Upper lobe of right lung (tissue), 1 donor: Measurements from ENCODE around the gene AGTRAP. TPM values are rescaled to one million over a fixed set of nuclear protein-coding genes. Genes with fewer than 3 reads are reported as not detected.

Experiments
- ATAC-seq: fragments of 200-7000 bp; cut with Tn5 transposase; one replicate; pipeline ENCODE4 v1.9.1; 2020; ENCODE audit warnings: mild to moderate bottlenecking, moderate library complexity
- DNase-seq: peaks from one replicate; pipeline ENCODE4 v3.0.0-alpha.2; 2020
- H3K27ac ChIP-seq: fragments of 200-600 bp; one replicate; pipeline ENCODE4 v1.8.0; 2022
- H3K27me3 ChIP-seq: fragments of 200-600 bp; one replicate; pipeline ENCODE4 v1.8.0; 2022; ENCODE audit warnings: mild to moderate bottlenecking
- H3K36me3 ChIP-seq: fragments of 200-600 bp; one replicate; pipeline ENCODE4 v1.8.0; 2022
- H3K4me1 ChIP-seq: fragments of 200-600 bp; one replicate; pipeline ENCODE4 v1.8.0; 2022
- H3K4me3 ChIP-seq: fragments of 200-600 bp; one replicate; pipeline ENCODE4 v1.8.0; 2022; ENCODE audit warnings: mild to moderate bottlenecking
- H3K9me3 ChIP-seq: fragments of 200-600 bp; one replicate; pipeline ENCODE4 v1.8.0; 2022
- intact Hi-C: fragments of 100-400 bp; cut with DNase I; formaldehyde crosslinking; loops from one replicate; pipeline ENCODE4 v1.11.0; 2022
- total RNA-seq: library from RNA; stranded (reverse); fragmentation: NEBNext Ultra II Directional; extraction: Animal tissue kit (Norgen Biotek cat#: 25700); gene quantifications from one replicate; pipeline ENCODE4 v1.2.1, GENCODE V29; 2021
- TF ChIP-seq, protein P1 (sequence below): fragments of 200-600 bp; IDR thresholded peaks from one replicate; pipeline ENCODE4 v1.8.0; 2022; ENCODE audit warnings: antibody characterized with exemption
- donor health status: DM: no; HTN: yes; CAD: no; lungs with severe emphysema.

The AGTRAP gene
- total RNA-seq, 1 donor from 2014 or later: 57.0 TPM

DNA sequence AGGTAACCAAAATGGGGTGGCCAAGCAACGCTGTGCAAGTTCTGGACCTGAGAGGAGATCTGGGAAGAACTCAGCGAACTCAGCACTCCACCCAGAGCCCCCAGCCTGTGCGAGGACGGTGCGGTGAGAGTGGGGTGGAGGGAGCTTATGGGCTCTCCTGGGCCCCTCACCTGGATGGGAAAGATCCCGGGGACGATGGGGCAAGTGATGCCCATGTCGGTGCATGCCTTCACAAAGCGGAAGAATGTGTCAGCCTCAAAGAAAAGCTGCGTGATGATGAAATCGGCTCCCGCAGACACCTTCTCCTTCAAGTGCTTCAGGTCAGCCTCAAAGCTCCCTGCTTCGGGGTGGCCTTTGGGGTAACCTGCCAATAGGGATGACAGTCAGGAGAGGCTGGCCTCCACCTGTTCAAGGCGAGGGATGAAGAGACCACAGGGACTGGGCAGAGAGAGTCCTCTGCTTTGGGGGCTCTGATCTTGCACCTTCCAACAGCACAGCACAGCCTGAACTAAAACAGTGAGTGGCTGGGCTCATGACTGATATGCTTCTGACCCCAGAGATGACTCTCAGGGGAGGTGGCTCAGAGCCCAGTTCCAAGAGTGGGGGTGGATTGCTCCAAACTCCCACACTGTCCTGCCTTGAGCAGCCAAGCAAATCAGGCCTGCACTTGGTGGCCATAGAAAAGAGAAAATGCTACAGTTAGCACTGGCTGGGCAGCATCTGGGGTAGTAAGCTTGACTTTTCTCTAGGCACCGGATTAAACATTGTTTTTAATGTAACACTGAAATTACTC, 60.3 kb downstream of the AGTRAP start:
- DNase-seq (peak; percentile 37), ATAC-seq (no peak)
- TF ChIP-seq, protein P1, sequence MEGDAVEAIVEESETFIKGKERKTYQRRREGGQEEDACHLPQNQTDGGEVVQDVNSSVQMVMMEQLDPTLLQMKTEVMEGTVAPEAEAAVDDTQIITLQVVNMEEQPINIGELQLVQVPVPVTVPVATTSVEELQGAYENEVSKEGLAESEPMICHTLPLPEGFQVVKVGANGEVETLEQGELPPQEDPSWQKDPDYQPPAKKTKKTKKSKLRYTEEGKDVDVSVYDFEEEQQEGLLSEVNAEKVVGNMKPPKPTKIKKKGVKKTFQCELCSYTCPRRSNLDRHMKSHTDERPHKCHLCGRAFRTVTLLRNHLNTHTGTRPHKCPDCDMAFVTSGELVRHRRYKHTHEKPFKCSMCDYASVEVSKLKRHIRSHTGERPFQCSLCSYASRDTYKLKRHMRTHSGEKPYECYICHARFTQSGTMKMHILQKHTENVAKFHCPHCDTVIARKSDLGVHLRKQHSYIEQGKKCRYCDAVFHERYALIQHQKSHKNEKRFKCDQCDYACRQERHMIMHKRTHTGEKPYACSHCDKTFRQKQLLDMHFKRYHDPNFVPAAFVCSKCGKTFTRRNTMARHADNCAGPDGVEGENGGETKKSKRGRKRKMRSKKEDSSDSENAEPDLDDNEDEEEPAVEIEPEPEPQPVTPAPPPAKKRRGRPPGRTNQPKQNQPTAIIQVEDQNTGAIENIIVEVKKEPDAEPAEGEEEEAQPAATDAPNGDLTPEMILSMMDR: no peak
- Histone ChIP-seq H3K27ac (peak overlapping the region; percentile 68), H3K36me3 (peaks cover 73% of the 10 kb centered on the region), H3K27me3 (no peaks in the 10 kb centered on the region), H3K4me1 (peaks cover 32% of the 10 kb centered on the region), H3K4me3 (no peak overlapping the region), H3K9me3 (no peaks in the 10 kb centered on the region)
- intact Hi-C loops: no loop called here

DNA sequence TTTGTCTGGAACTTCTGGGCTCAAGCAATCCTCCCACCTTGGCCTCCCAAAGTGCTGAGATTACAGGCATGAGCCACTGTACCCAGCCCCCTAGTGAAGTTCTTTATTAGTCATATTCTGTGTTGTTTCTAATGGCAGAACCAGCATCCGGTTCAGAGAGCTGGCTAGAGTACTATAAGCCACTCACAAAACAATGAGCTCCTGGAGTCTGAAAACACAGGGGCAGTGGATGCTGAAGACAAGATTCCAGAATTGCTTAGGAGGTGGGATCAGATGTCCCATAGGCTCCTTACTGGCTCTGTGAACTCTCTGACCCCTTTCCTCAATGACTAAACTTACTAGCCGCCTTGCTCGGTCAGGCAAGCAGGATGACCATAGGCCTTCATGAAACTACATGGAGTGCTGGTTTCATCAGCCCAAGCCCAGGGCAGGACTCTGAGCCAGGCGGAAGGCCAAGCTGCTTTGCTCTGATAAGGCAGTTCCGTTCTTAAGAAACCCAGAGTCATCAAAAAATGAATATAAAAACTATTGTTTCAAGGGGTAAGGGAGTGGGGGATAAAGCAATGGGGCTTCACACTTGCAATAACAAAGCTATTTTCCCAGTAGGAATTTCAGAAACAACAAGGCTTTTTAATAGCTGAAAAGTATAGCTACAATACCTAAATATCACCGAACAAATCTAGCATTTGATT, 61.7 kb downstream of the AGTRAP start:
- peaks cover 76% of the 10 kb centered on the region for H3K36me3 ChIP-seq
- no peaks in the 10 kb centered on the region for H3K9me3 ChIP-seq
- H3K27ac ChIP-seq: peak overlapping the region; percentile 68
- peak; percentile 29 for ATAC-seq
- no peaks in the 10 kb centered on the region for H3K27me3 ChIP-seq
- TF ChIP-seq, protein P1: no peak
- intact Hi-C loops: no loop called here
- H3K4me3 ChIP-seq: no peak overlapping the region
- peak; percentile 65 for DNase-seq
- peaks cover 32% of the 10 kb centered on the region for H3K4me1 ChIP-seq

DNA sequence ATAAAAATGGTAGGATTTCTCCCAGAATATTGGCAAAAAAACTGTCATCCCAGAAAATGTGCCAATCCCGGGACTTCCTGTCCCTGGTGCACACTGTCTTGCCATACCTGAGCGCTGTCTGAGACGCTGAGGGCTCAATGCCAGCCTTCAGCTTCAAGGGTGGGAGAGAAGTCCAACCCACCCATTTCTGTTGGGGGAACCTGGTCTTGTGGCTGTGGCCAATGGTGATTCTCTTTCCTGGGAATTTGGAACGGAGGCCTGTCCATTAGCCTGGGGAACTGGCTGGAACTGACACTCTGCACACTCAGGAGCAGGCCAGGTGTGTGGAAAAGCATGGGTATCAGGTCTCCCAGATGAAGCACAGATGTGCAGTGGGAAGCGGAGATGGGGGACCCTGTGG, 63.2 kb downstream of the AGTRAP start:
- Histone ChIP-seq H3K4me1 (peaks cover 43% of the 10 kb centered on the region), H3K27ac (no peak overlapping the region)

DNA sequence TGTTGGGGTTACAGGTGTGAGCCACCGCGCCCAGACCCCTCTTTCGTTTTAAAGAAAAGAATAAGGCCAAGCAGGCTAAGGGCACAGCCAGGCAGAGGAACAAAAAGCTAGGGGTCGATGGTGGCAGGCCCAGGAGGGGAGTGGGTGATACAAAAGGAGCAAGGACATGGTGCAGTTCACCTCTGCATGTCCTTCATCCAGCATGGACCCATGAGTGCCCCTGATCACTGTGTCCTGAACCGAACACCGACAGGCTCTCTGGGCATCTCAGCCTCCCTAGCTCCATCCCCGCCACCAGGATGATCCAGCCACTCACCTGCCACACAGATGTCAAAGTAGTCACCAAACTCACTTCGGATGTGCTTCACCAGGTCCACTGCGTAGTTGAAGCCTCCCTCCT, 64.0 kb downstream of the AGTRAP start:
- TF ChIP-seq, protein P1: no peak
- no peak overlapping the region for H3K27ac ChIP-seq
- intact Hi-C loops: no loop called here
- H3K27me3 ChIP-seq: no peaks in the 10 kb centered on the region
- no peak overlapping the region for H3K4me3 ChIP-seq
- peaks cover 57% of the 10 kb centered on the region for H3K36me3 ChIP-seq
- no peaks in the 10 kb centered on the region for H3K9me3 ChIP-seq
- peak; percentile 40 for DNase-seq
- no peak for ATAC-seq
- peaks cover 51% of the 10 kb centered on the region for H3K4me1 ChIP-seq

More for the DNA sequence above, 63.2 kb downstream of the AGTRAP start:
- Histone ChIP-seq H3K27me3 (no peaks in the 10 kb centered on the region), H3K9me3 (no peaks in the 10 kb centered on the region), H3K4me3 (no peak overlapping the region), H3K36me3 (peaks cover 65% of the 10 kb centered on the region)
- TF ChIP-seq, protein P1: no peak
- intact Hi-C loops: no loop called here
- ATAC-seq (no peak), DNase-seq (peak; percentile 46)

DNA sequence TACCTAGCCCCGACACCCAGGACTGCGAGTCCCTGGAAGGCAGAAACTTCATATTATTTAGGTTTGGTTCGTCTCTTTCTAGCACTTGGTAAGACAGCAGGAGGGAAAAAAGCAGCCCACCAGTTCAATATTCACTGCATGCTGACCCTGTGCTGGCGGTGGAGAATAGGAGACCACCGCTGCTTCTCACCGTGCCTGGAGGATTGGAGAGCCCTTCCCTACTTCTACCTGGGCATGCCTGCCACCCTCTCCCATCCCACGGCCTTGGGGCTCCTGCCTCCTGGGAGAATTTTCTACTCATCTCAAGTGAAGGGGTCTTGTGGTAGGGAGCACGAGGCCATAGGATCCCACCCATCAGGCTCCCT, 64.4 kb downstream of the AGTRAP start:
- intact Hi-C loops: no loop called here
- peaks cover 53% of the 10 kb centered on the region for H3K4me1 ChIP-seq
- H3K4me3 ChIP-seq: no peak overlapping the region
- no peaks in the 10 kb centered on the region for H3K9me3 ChIP-seq
- TF ChIP-seq, protein P1: no peak
- ATAC-seq (no peak), DNase-seq (peak; percentile 38)
- no peak overlapping the region for H3K27ac ChIP-seq
- peaks cover 52% of the 10 kb centered on the region for H3K36me3 ChIP-seq
- no peaks in the 10 kb centered on the region for H3K27me3 ChIP-seq

Other genes starting within 250 kb of the AGTRAP start
- 11.2 TPM for gene FBXO2, start 81.7 kb upstream of the AGTRAP start, total RNA-seq
- 19.8 TPM for gene FBXO44, start 81.3 kb upstream of the AGTRAP start, total RNA-seq
- 16.7 TPM for gene FBXO6, start 71.9 kb upstream of the AGTRAP start, total RNA-seq
- gene MAD2L2, start 55.0 kb upstream of the AGTRAP start, total RNA-seq: 23.5 TPM
- 0.09 TPM for gene DRAXIN, start 44.4 kb upstream of the AGTRAP start, total RNA-seq
- gene C1orf167, start 26.1 kb downstream of the AGTRAP start, total RNA-seq: 4.7 TPM
- gene MTHFR, start 69.8 kb downstream of the AGTRAP start, total RNA-seq: 45.4 TPM
- 33.7 TPM for gene CLCN6, start 70.1 kb downstream of the AGTRAP start, total RNA-seq
- 8.4 TPM for gene NPPA, start 111.6 kb downstream of the AGTRAP start, total RNA-seq
- gene NPPB, start 122.8 kb downstream of the AGTRAP start, total RNA-seq: 0.81 TPM
- 43.7 TPM for gene KIAA2013, start 190.3 kb downstream of the AGTRAP start, total RNA-seq
- 76.8 TPM for gene PLOD1, start 198.6 kb downstream of the AGTRAP start, total RNA-seq
- 89.9 TPM for gene MFN2, start 244.3 kb downstream of the AGTRAP start, total RNA-seq